Endometrial microvascular endothelial cells (primary cell): ENCODE results near the gene PEX10. TPM values are rescaled to one million over a fixed set of nuclear protein-coding genes. Genes with fewer than 3 reads are reported as not detected.

Source experiments
- in situ Hi-C: cut with HindIII; loops from 2 replicates; pipeline ENCODE4 v1.10.0; 2017; ENCODE audit warnings: low sequenced_read_pairs, low pct_unique_long_range_greater_than_20kb; ENCODE audit errors: inconsistent ontology term
- total RNA-seq: library from RNA; depleted of rRNA; stranded (reverse); fragments of >200 nt; gene quantifications from one replicate; pipeline ENCODE4 v1.2.3, GENCODE V29; 2015; ENCODE audit errors: inconsistent ontology term

Gene PEX10
- total RNA-seq, 1 donor from 2014 or later = 38.6 TPM

DNA sequence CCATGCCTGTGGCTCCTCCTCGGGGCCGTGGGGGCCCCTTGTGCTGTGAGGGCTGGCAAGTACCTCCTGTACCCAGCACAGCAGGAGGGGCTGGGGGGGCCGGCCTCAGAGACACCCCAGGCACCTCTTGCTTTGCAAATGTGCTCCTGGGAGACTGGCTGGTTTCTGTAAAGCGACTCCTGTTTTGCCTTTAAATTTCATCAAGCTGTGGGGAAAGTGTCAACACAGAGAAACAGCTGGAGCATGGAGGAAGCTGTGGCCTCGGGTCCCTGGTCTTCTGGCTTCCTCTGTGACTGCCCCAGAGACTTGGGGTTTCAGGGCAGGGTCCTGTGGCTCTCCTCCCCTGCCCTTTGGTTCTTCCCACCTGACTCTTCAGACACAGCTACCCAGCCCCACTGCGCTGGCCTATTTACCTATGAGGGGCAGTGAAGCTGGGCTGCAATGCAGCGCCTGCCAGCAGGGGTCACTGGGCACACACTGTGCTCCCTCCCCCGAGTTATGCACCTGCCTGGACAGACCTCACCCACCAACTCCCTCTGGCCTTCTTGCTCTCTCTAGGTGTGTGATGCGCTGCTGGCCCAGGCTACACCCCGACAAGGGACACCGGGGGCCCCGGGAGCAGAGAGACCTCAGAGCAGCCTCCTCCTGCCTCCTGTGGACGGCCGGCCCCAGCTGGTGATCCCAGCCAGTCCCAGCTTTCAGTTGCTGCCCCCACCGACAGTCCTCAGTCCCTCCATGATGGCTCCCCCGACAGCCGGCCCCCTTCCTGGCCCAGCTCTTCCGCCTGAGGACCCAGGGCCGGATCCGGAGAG lies 17.6 kb upstream of the PEX10 start:
- in situ Hi-C loops = no loop called here

- in situ Hi-C loops = no loop called here
Observed at GRCh38 chr1:2428490-2428889, 16.1 kb upstream of the PEX10 start.

- in situ Hi-C loops = no loop called here
Observed at GRCh38 chr1:2427976-2428375, 15.6 kb upstream of the PEX10 start.

DNA sequence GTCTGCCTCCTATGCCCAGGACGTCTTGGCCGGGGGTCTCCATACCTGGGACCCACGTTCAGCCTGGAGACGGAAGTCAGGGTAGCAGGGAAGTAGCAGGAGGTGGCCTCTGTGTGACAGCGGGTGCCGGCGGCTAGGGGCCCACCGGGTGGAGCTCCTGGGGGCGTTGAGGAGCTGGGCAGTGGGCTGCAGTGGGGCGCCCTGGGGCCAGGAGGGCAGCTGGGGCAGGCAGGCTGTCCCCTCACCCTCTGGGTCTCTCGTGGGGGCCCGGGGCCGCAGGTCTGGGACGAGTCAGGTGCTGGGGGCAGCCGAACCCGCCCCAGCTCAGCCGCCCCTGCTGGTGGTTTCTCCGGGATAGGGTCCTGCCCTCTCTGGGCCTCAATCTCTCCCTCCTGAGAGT lies 14.7 kb upstream of the PEX10 start:
- in situ Hi-C loops = no loop called here

- in situ Hi-C loops = no loop called here
Observed at GRCh38 chr1:2426540-2426939, 14.2 kb upstream of the PEX10 start.

DNA sequence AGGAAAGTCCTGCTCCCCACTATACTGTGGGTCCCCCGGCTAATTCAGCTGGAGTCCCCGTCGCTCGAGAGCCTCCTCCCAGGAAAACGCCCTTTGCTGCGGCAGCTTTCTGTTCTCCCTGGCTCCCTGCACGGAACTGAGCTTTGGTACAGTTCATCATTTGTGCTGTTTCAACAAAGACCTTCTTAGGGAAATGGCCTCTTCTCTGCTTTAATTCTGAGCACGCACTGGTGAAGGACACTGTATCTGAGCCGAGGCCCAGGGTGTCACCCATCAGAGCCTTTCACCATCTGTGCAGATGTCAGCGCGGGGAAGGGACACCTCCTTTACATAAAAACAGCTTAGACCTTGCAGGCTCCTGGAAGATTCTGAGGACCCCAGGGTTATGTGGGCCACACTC lies 13.5 kb upstream of the PEX10 start:
- in situ Hi-C loops = no loop called here

DNA sequence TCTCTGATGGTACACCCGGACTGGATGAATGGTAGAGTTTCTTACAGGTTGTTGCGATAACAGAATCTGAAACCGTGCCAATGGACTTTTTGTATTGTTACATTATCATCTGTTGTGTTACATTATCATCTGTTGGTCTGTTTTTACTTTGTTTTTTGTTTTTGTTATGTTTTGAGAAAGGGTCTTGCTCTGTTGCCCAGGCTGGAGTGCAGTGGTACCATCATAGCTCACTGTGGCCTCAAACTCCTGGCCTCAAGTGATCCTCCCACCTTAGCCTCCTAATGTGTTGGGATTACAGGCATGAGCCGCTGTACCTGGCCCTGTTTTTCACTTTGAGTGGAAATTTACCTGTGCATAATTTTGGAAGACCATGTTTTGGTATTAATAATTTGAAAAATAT lies 10.2 kb upstream of the PEX10 start:
- in situ Hi-C loops = no loop called here

- in situ Hi-C loops = no loop called here
Observed at GRCh38 chr1:2419416-2419815, 7.1 kb upstream of the PEX10 start.

DNA sequence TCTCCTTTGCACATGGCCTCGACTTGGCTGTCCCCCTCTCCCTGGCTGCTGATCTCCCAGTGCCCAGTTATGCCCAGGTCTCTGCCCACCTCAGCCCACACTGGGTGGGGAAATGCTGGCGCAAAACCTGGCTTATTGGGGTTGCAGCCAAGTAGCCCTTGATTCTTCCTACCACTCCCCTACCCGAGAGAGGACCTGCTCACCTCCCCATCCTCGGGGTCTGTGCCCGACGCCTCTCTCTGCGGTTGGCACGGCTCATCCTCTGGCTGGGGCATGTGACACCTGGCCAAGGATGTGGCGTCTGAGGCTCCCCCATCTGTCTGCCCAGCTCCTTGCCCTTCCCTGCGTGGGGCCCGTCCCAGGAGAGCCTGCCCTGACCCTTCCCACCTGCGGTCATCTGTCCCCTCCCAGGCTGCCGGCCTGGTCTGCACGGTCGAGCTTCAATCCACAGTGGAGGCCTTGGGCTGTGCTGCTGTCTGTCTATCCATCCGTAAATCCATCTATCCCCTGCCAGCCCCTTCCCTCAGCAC lies 6.5 kb upstream of the PEX10 start:
- in situ Hi-C loops = no loop called here

GRCh38 chr1:2417833-2418225 lies 5.5 kb upstream of the PEX10 start:
- in situ Hi-C loops = no loop called here

DNA sequence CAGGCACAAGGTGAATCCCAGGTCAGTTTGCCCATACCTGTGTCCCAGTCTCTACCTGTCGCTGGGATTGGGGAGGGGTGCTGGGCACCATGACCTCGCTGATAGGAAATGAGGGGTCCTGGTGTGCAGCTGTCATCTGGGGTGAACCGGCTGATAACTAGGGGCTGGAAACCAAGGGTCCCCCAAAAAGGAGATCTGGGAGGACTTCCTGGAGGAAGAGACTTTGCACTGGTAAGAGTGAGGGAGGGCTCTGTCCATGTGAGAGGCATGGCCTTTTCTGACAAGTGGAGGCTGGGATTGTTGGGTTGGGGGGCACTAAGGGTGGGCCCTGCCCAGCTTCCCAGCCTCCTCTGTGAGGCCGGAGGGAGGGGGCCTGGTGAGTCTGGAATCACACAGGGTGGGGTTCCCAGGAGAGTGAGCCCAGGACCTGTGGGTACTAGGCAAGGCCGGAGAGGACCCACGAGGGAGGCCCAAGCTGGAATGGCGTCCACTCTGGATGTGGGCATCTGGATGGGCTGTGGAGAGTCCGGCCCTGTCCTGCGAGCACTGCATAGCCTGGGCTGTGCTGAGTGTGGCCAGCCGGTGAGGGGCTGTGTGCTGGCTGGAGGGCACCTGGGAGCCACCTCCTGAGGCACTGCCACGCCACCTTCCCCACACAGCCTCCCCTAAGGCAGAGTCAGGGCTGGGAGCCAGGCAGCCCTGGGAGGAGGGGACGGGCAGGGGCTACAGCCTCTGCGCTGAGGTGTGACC lies 4.9 kb upstream of the PEX10 start:
- in situ Hi-C loops = no loop called here

- in situ Hi-C loops = no loop called here
Observed at GRCh38 chr1:2416403-2416802, 4.0 kb upstream of the PEX10 start.

GRCh38 chr1:2415801-2416208 lies 3.4 kb upstream of the PEX10 start:
- in situ Hi-C loops = no loop called here

DNA sequence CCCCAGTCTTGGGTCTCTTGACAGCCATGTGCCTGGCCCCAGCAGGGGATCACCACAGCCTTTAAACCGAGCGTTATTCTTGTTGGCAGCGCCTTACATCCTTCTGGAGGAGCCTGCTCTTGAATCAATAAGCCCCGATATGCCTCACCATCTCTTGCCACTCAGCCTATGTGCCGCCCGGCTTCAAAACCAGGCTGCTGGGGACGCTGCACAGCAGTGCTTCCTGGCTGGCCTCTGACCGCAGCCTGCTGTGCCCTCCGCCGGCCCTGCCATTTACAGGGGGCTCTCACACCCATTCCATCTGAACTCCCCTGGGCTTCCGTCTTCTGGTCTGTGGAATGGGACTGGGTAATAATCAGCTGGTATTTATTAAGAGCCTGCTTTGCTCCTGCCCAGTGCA lies 3.0 kb upstream of the PEX10 start:
- in situ Hi-C loops = no loop called here

DNA sequence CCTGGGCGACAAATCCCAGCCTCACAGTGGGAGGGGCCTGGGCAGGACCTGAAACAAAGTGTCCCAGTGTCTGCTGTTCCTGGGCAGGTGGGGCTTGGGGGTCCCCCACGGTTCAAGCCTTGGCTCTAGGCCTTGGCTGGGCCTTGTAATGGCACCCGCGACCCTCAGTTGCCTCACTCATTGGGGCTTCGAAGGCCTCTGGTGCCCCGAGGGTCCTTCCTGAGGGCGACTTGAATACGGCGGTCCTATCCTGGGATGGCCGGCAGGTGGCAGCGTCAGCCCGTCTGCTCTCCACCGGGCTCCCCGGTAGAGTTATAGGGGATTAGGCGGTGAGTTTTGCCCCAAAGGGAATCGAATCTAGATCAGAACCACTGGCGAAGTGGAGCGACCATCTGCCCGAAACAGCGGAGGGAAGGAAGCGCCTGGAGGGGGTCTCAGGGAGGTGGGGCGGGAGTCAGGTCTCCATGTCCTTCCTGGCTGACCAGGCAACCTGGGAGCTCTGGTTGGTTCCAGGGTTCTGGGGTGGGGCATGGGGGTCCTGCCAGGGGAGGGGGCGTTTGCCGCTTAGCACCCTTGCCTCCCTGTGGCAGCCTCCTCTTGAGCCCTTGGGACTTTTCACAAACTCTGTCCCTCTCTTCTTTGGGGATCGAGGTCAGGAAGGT lies 2.1 kb upstream of the PEX10 start:
- in situ Hi-C loops = no loop called here

DNA sequence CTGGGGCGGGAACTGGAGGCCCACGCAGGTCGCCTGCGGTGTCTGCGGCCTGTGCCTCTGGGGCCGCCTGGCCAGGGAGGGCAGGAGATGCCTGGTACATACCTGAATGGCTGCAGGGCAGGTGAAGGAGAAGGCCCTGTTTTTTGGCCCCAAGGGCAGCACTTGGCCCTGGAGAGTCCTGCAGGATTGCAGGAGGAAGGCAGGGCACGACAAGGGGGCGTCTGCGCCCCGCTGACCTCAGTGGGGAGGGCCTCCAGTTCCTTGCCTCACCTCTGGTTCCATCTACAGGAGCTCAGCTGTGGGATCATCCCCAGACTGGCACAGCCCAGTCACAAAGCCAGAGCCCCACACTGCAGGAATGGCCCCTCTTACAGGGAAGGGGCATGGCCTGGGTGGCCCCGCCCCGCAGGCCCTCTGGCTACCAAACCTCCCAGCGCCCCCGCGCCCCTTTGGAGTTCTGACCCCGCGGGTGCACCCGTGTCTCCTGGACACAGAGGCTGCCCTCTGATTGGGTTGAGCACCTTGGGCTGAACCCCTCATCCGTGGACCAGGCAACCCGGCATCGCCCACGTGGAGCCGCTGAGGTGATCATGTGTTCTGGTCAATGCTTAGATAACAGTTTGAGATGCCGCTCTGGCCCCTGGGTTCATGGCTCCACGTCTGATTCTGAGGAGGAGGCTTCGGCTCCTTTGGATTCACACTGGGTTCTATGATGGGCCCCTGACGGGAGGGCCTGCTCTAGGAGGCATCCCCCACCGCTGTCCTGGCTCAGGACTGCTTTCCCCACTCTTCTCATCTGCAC lies 1.3 kb upstream of the PEX10 start:
- in situ Hi-C loops = no loop called here

GRCh38 chr1:2412773-2413494 lies 570 bp upstream of the PEX10 start:
- in situ Hi-C loops = no loop called here

GRCh38 chr1:2411801-2412394 lies 466 bp downstream of the PEX10 start:
- in situ Hi-C loops = no loop called here
